RCC 7860 (cell line): Measurements from ENCODE around the gene TNNC1.

Experiments
- DNase-seq: peaks from one replicate; pipeline ENCODE4 v3.0.0-alpha.2; 2015; ENCODE audit warnings: low spot score
- FAIRE-seq: peaks from 2 replicates; lab custom pipeline; 2012; peaks lifted over from hg19 to GRCh38; lab: Jason Lieb, UNC

Gene TNNC1

GRCh38 chr3:52453496-52454249, at the start of gene TNNC1:
Gene TNNC1 (minus strand): TSS chr3:52454041. CDS start chr3:52454015, 26 bp downstream.
- DNase-seq (no peak), FAIRE-seq (no peak)

- DNase-seq (no peak), FAIRE-seq (no peak)
Observed at GRCh38 chr3:52502808-52503350, 49.0 kb upstream of the TNNC1 start.

- DNase-seq (no peak), FAIRE-seq (no peak)
Observed at GRCh38 chr3:52502001-52502400, 48.2 kb upstream of the TNNC1 start.

- DNase-seq (no peak), FAIRE-seq (no peak)
Observed at GRCh38 chr3:52501046-52501445, 47.2 kb upstream of the TNNC1 start.

GRCh38 chr3:52498137-52499054, 44.6 kb upstream of the TNNC1 start:
- FAIRE-seq (no peak), DNase-seq (peak; percentile 3)

- DNase-seq (peak; percentile 42), FAIRE-seq (no peak)
Observed at GRCh38 chr3:52495777-52496602, 42.1 kb upstream of the TNNC1 start.

- DNase-seq = no peak
- FAIRE-seq = no peak
Observed at GRCh38 chr3:52494886-52495495, 41.1 kb upstream of the TNNC1 start, which contains the start of gene STAB1. Gene STAB1 (plus strand): TSS chr3:52495338. CDS start chr3:52495414, 76 bp downstream.

GRCh38 chr3:52494445-52494844, 40.6 kb upstream of the TNNC1 start:
- DNase-seq (no peak), FAIRE-seq (no peak)

GRCh38 chr3:52493232-52494017, 39.6 kb upstream of the TNNC1 start:
- FAIRE-seq = no peak
- DNase-seq = no peak

GRCh38 chr3:52492059-52492458, 38.2 kb upstream of the TNNC1 start:
- DNase-seq (no peak), FAIRE-seq (no peak)

GRCh38 chr3:52490939-52491526, 37.2 kb upstream of the TNNC1 start:
- no peak for DNase-seq
- FAIRE-seq = no peak

- FAIRE-seq = no peak
- no peak for DNase-seq
Observed at GRCh38 chr3:52490035-52490938, 36.4 kb upstream of the TNNC1 start.

GRCh38 chr3:52489453-52489852, 35.6 kb upstream of the TNNC1 start:
- no peak for FAIRE-seq
- DNase-seq = no peak

- FAIRE-seq = no peak
- DNase-seq = no peak
Observed at GRCh38 chr3:52488746-52489145, 34.9 kb upstream of the TNNC1 start.

GRCh38 chr3:52487788-52488691, 34.2 kb upstream of the TNNC1 start:
- no peak for DNase-seq
- no peak for FAIRE-seq

- FAIRE-seq (no peak), DNase-seq (no peak)
Observed at GRCh38 chr3:52487050-52487787, 33.4 kb upstream of the TNNC1 start.
